ENCODE results near the gene KLHL30.

The KLHL30 gene

DNA sequence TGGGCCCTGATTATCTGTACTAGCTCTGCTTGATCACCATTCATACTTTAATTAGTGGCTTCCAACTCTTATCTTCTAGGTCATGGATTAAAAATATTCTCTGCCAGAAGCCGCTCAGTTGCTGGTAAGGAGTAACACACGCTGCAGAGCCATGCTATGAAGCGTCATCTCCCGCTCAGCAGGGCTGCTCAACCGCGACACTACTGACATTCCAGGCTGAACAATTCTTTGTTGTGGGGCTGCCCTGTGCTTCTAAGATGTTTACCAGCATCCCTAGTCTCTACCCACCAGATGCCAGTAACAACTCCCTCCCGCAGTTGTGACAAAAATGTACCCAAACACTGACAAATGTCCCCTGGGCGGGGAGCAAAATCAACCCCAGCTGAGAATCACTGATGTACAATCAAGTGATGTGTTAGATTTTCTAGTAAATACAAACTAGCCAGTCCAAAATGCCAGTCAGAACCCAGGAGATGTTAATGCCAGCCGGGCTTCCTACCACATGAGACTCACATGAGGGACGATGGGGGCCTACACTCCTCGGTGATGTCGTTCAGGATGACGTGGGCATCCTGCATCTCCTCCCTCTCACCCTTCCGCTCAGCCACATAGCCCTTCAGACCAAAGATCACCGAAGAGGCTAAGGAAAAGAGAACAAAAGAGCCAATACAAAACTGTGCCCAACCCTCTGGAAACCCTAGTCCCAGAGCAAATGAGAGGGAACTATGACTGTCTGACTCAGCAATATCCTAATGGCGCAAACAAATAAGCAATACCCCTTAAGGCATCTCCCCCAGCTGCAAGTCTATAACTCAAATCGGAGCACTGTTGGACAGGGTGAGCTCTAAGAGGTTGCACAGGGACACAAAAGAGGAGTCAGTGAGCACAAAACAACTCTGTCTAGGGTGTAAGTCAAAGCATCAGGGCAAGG is 49.4 kb downstream of the KLHL30 start:
- no peak for DNase-seq (ENCODE audit: low read depth)

DNA sequence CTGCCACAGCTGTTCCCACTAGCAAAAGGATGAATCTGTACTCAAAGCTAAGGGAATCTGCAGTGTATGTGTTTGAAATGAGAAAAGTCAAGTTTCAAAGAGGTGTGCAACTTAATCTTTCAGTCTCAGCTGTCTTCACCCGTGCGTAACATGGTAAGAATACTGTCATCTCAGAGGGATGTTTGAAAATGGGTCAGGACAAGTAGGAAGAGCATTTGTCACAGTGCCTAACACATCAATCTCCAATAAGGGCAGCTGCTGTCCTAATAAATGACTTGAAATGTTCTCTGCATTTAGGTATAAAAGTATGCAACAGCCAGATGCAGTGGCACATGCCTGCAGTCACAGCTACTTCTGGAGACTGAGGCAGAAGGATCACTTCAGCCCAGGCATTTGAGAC is 52.0 kb downstream of the KLHL30 start:
- DNase-seq (ENCODE audit: low read depth): no peak
